ENCODE measurements around the gene NPL. TPM values are rescaled to one million over a fixed set of nuclear protein-coding genes. Genes with fewer than 3 reads are reported as not detected.

The NPL gene
- total and polyA plus RNA-seq, 2 experiments from 2014 or later = 3.0 to 5.0 TPM

- Histone ChIP-seq H3K9me2 (ENCODE audit: insufficient read depth) (no peaks in the 10 kb centered on the region), H3K9ac (no peak overlapping the region), H3K9me3 (ENCODE audit: low read depth) (no peaks in the 10 kb centered on the region), H3K4me3 (no peak overlapping the region), H3K79me2 (ENCODE audit: insufficient read depth) (peaks cover 98% of the 10 kb centered on the region), H3F3A (ENCODE audit: insufficient read depth) (peaks cover 27% of the 10 kb centered on the region), H2AFZ (no peak overlapping the region), H4K20me1 (ENCODE audit: insufficient read depth) (no peaks in the 10 kb centered on the region), H3K4me2 (ENCODE audit: unreplicated experiment) (no peak overlapping the region), H3K27me3 (replicated peaks; ENCODE audit: insufficient read depth) (no peaks in the 10 kb centered on the region), H3K4me1 (ENCODE audit: insufficient read depth) (no peaks in the 10 kb centered on the region), H3K36me3 (ENCODE audit: low read depth) (peaks cover 98% of the 10 kb centered on the region), H3K27ac (no peak overlapping the region)
- WGBS, 2 experiments (ENCODE audit: low coverage in 1 of 2, low lambda C conversion rate in 2 of 2, missing lambda C conversion rate in 2 of 2) = 97 to 99% methylated on average over 2 of the region's 2 CpGs
- peak; percentile 34 for DNase-seq
- TF ChIP-seq EZH2phosphoT487 (IDR thresholded peaks at IDR 0.05; ENCODE audit: insufficient read depth, low read depth) (no peak), EZH2 (IDR thresholded peaks at IDR 0.05; ENCODE audit: insufficient read depth, poor library complexity, severe bottlenecking) (no peak)
- in situ Hi-C loops (cut with MboI) = no loop called here
Measured at GRCh38 chr1:182861994-182862393, 72.4 kb downstream of the NPL start.

GRCh38 chr1:182862827-182863226 is 73.3 kb downstream of the NPL start:
- WGBS, 2 experiments (ENCODE audit: low coverage in 1 of 2, low lambda C conversion rate in 2 of 2, missing lambda C conversion rate in 2 of 2) = 95 to 97% methylated on average over 1 of the region's 1 CpG
- H3K27me3 ChIP-seq (replicated peaks; ENCODE audit: insufficient read depth) = no peaks in the 10 kb centered on the region
- no peak overlapping the region for H3K9ac ChIP-seq
- no peak for DNase-seq
- H3K36me3 ChIP-seq (ENCODE audit: low read depth) = peaks cover 98% of the 10 kb centered on the region
- no peaks in the 10 kb centered on the region for H3K9me2 ChIP-seq (ENCODE audit: insufficient read depth)
- no peaks in the 10 kb centered on the region for H3K9me3 ChIP-seq (ENCODE audit: low read depth)
- no peak for TF ChIP-seq EZH2 (IDR thresholded peaks at IDR 0.05; ENCODE audit: insufficient read depth, poor library complexity, severe bottlenecking)
- no peak for TF ChIP-seq EZH2phosphoT487 (IDR thresholded peaks at IDR 0.05; ENCODE audit: insufficient read depth, low read depth)
- peaks cover 21% of the 10 kb centered on the region; the same call in 1 of the 2 replicates for H3F3A ChIP-seq (ENCODE audit: insufficient read depth)
- no peak overlapping the region for H2AFZ ChIP-seq
- no peaks in the 10 kb centered on the region for H4K20me1 ChIP-seq (ENCODE audit: insufficient read depth)
- in situ Hi-C loops (cut with MboI) = no loop called here
- no peak overlapping the region for H3K4me2 ChIP-seq (ENCODE audit: unreplicated experiment)
- no peak overlapping the region for H3K27ac ChIP-seq
- H3K4me1 ChIP-seq (ENCODE audit: insufficient read depth) = no peaks in the 10 kb centered on the region
- H3K4me3 ChIP-seq = no peak overlapping the region
- H3K79me2 ChIP-seq (ENCODE audit: insufficient read depth) = peaks cover 98% of the 10 kb centered on the region

- Histone ChIP-seq H4K20me1 (ENCODE audit: insufficient read depth) (no peaks in the 10 kb centered on the region), H3K27ac (no peak overlapping the region), H3K9me3 (ENCODE audit: low read depth) (no peaks in the 10 kb centered on the region), H2AFZ (no peak overlapping the region), H3K27me3 (replicated peaks; ENCODE audit: insufficient read depth) (no peaks in the 10 kb centered on the region), H3K9me2 (ENCODE audit: insufficient read depth) (no peaks in the 10 kb centered on the region), H3K36me3 (ENCODE audit: low read depth) (peaks cover 98% of the 10 kb centered on the region), H3K9ac (no peak overlapping the region), H3K4me1 (ENCODE audit: insufficient read depth) (no peaks in the 10 kb centered on the region), H3K79me2 (ENCODE audit: insufficient read depth) (peaks cover 98% of the 10 kb centered on the region), H3K4me2 (ENCODE audit: unreplicated experiment) (no peak overlapping the region), H3F3A (ENCODE audit: insufficient read depth) (0 out of 2 replicates have a peak, but pooled peaks cover 17% of the 10 kb centered on the region), H3K4me3 (no peak overlapping the region)
- in situ Hi-C loops (cut with MboI) = no loop called here
- 97 to 99% methylated on average over 5 of the region's 5 CpGs for WGBS, 2 experiments (ENCODE audit: low coverage in 1 of 2, low lambda C conversion rate in 2 of 2, missing lambda C conversion rate in 2 of 2)
- TF ChIP-seq EZH2 (IDR thresholded peaks at IDR 0.05; ENCODE audit: insufficient read depth, poor library complexity, severe bottlenecking) = no peak
- no peak for TF ChIP-seq EZH2phosphoT487 (IDR thresholded peaks at IDR 0.05; ENCODE audit: insufficient read depth, low read depth)
- no peak for DNase-seq
Measured at GRCh38 chr1:182863940-182864339, 74.4 kb downstream of the NPL start.

GRCh38 chr1:182867861-182868260 is 78.3 kb downstream of the NPL start:
- Histone ChIP-seq H3K79me2 (ENCODE audit: insufficient read depth) (peaks cover 79% of the 10 kb centered on the region), H3K9ac (no peak overlapping the region), H3K4me2 (ENCODE audit: unreplicated experiment) (no peak overlapping the region), H3K9me2 (ENCODE audit: insufficient read depth) (no peaks in the 10 kb centered on the region), H3K9me3 (ENCODE audit: low read depth) (no peaks in the 10 kb centered on the region), H2AFZ (no peak overlapping the region), H3K4me1 (ENCODE audit: insufficient read depth) (no peaks in the 10 kb centered on the region), H3F3A (ENCODE audit: insufficient read depth) (peaks cover 15% of the 10 kb centered on the region; the same call in 1 of the 2 replicates), H3K27ac (no peak overlapping the region), H3K36me3 (ENCODE audit: low read depth) (peaks cover 95% of the 10 kb centered on the region), H3K27me3 (replicated peaks; ENCODE audit: insufficient read depth) (no peaks in the 10 kb centered on the region), H4K20me1 (ENCODE audit: insufficient read depth) (no peaks in the 10 kb centered on the region), H3K4me3 (no peak overlapping the region)
- no peak for DNase-seq
- TF ChIP-seq EZH2phosphoT487 (IDR thresholded peaks at IDR 0.05; ENCODE audit: insufficient read depth, low read depth) (no peak), EZH2 (IDR thresholded peaks at IDR 0.05; ENCODE audit: insufficient read depth, poor library complexity, severe bottlenecking) (no peak)
- in situ Hi-C loops (cut with MboI) = no loop called here

GRCh38 chr1:182869241-182869666 is 79.7 kb downstream of the NPL start:
- DNase-seq = peak; percentile 13
- peaks cover 94% of the 10 kb centered on the region for H3K36me3 ChIP-seq (ENCODE audit: low read depth)
- no peak overlapping the region for H3K9ac ChIP-seq
- 96 to 99% methylated on average over 12 of the region's 12 CpGs for WGBS, 2 experiments (ENCODE audit: low coverage in 1 of 2, low lambda C conversion rate in 2 of 2, missing lambda C conversion rate in 2 of 2)
- peaks cover 15% of the 10 kb centered on the region for H3F3A ChIP-seq (ENCODE audit: insufficient read depth)
- H3K4me3 ChIP-seq = no peak overlapping the region
- H3K79me2 ChIP-seq (ENCODE audit: insufficient read depth) = peaks cover 70% of the 10 kb centered on the region
- H3K4me1 ChIP-seq (ENCODE audit: insufficient read depth) = no peaks in the 10 kb centered on the region
- no peaks in the 10 kb centered on the region for H3K9me2 ChIP-seq (ENCODE audit: insufficient read depth)
- in situ Hi-C loops (cut with MboI) = no loop called here
- no peak overlapping the region for H2AFZ ChIP-seq
- H4K20me1 ChIP-seq (ENCODE audit: insufficient read depth) = no peaks in the 10 kb centered on the region
- TF ChIP-seq EZH2phosphoT487 (IDR thresholded peaks at IDR 0.05; ENCODE audit: insufficient read depth, low read depth) (no peak), EZH2 (IDR thresholded peaks at IDR 0.05; ENCODE audit: insufficient read depth, poor library complexity, severe bottlenecking) (no peak)
- H3K4me2 ChIP-seq (ENCODE audit: unreplicated experiment) = no peak overlapping the region
- H3K27me3 ChIP-seq (replicated peaks; ENCODE audit: insufficient read depth) = no peaks in the 10 kb centered on the region
- H3K9me3 ChIP-seq (ENCODE audit: low read depth) = no peaks in the 10 kb centered on the region
- H3K27ac ChIP-seq = no peak overlapping the region

Data from GM23248 (cell line).